GM12892 (cell line): ENCODE results near the gene NFAT5.

Experiments
- POLR2A ChIP-seq: IDR thresholded peaks from 2 replicates; pipeline ENCODE4 v1.6.1; 2011; ENCODE audit warnings: low read depth, low read length, control low read depth
- POLR2AphosphoS5 ChIP-seq: IDR thresholded peaks from 2 replicates; pipeline ENCODE4 v1.6.1; 2011; ENCODE audit warnings: low read depth, low read length, control low read depth

- TF ChIP-seq POLR2AphosphoS5 (no peak), POLR2A (no peak)
These were observed 32.9 kb upstream of the NFAT5 start for GRCh38 chr16:69532641-69533455.
